ENCODE results near the gene TFDP2.
"Not testable (repeated sequence)": the region's sequence is repeated elsewhere in the genome, so short reads cannot be mapped to it uniquely, and the experiment has no call there.

The TFDP2 gene

DNA sequence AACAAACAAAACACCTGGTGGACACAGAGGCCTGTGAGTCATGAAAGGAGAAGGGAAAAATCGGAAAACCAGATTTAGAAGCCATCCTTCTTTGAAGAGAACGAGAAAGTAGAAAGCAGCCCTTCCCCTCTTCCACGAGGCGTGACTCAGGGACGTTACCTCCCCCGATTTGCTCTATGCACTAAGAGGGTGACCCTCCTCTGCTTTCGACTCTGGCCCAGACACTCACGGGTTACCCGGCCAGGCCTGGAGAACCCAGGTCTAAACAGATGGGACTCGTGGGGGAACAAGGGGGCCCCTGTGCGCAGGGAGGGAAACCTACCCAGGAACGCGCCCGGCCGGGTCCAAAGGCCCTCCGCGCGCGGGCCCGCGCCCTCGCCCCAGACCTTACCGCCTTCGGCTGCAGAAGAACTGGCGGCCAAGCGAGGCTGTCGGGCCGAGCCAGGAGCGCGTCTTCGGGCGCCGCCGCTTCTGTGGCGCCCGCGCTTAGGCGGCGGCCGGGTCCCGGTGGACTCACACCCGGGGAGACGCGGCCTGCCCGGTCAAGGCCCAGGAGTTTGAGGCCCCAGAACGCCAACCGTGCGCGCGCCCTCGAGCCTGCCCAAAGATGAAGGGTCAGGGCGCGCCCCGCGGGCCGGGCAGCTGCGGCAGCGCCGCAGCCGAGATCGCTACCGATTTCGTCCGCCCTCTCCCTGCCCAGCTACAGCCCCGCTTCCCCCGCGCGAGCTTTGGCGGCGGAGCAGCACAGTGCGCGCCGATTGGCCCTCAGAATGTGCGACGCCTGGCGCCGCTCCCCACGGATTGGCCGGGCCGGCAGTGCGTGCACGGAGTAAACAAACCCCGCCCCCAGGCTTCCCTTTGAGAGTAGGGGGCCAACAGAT, at the start of gene TFDP2:
TFDP2 (minus strand) TSS at position 753 of the 881 bp plus-strand sequence. CDS start 47,795 bp downstream, outside the sequence.
- peak; percentile 71 for DNase-seq (ENCODE audit: low read depth, low spot score)

- no peak for DNase-seq (ENCODE audit: low read depth, low spot score)
Measured at GRCh38 chr3:142188846-142189245, 39.5 kb upstream of the TFDP2 start.

DNA sequence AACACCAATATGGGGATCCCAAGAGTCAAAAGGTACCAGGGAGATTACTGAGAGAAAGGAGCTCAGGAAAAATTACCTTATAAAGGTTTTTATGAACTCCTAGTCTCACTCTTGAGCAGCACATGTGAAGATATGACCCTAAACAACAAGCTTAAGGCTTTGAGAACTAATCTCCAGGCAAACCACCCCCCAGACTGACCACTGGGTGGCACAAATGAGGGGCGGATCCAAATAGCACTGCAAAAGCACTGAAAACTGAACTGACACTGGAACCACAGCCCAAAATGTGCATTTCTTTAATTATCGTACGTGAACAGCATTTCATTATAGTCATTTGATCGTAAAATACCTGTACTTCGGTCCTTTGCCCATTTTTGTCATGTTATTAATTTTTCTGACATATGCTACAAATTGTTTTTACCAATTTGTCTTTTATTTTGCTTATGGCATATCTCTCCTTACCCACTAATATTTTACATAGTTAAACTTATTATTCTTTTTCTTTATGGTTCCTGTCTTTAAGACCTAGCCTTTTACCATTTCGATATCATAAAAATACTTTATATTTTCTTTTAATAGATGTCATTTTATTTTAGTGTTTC, 31.5 kb upstream of the TFDP2 start:
- DNase-seq (ENCODE audit: low read depth, low spot score): peak; percentile 15

GRCh38 chr3:142175478-142175877, 26.1 kb upstream of the TFDP2 start:
- DNase-seq (ENCODE audit: low read depth, low spot score): no peak

- DNase-seq (ENCODE audit: low read depth, low spot score): no peak
Measured at GRCh38 chr3:142174559-142174958, 25.2 kb upstream of the TFDP2 start.

DNA sequence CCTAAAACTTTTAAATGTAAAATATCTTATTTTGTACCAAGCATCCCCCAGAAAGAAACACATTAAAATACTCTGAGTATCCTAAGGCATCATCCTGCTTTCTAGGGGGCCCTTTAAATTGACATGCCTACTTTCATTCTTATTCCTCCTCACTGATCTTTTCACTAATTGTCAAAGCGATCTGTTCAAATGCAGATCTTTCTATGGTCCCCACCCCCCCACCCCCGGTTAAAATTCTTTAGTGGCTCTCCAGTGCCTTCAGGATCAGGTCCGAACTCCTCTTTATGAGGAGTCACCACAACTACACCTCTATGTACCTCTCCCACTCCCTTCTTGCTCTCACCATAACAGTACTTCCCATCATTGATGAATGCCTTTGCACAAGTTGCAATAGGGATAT, 19.2 kb upstream of the TFDP2 start:
- no peak for DNase-seq (ENCODE audit: low read depth, low spot score)

GRCh38 chr3:142165194-142165593, 15.8 kb upstream of the TFDP2 start:
- DNase-seq (ENCODE audit: low read depth, low spot score): no peak

DNA sequence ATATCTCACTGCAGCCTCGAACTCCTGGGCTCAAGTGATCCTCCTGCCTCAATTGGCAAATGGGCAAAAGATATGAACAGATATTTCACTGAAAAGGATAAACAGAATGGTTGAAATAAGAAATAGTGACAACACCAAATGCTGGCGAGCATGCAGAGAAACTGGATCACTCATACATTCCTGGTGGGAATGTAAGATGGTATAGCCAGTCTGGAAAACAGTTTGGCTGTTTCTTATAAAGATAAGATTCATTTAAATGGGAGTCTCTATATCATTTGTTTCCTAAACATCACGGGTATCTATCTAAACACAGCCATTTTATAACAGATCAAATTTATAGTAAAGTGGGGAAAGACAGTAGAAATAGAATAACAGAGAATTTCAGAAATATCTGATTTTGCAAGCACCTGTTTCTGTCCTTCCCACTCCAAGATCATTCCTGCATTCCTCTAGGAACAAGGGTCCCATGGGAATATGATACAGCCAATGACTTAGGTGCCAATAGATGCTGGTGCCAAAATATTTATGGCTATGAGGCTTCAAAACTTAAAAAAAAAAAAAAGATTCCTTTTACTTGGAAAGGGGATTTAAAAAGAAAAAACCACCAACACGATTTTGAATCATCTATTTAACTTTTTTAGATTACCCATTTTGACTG, 9.9 kb upstream of the TFDP2 start:
- no peak for DNase-seq (ENCODE audit: low read depth, low spot score)

GRCh38 chr3:142154186-142154585, 4.8 kb upstream of the TFDP2 start:
- DNase-seq (ENCODE audit: low read depth, low spot score): no peak

DNA sequence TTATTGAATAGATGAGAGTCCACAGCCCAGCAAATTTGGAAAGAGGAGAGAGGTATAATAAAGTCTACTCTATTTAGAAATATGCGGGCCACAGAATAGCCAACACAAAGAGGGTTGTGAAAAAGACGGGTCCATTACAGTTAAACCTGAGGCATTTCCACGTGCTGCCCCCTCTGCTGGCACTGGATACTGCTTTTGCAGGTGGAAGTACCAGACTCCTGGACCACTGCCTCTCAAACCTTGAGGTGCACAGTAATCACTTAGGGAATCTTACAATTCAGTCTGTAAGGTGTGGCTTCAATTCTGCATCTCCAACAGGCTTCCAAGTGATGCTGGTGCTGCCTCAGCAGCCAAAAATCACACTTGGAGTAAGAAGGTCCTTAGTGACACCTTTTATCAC, 3.0 kb upstream of the TFDP2 start:
- no peak for DNase-seq (ENCODE audit: low read depth, low spot score)

- DNase-seq (ENCODE audit: low read depth, low spot score): no peak
Measured at GRCh38 chr3:142151828-142152227, 2.5 kb upstream of the TFDP2 start.

DNA sequence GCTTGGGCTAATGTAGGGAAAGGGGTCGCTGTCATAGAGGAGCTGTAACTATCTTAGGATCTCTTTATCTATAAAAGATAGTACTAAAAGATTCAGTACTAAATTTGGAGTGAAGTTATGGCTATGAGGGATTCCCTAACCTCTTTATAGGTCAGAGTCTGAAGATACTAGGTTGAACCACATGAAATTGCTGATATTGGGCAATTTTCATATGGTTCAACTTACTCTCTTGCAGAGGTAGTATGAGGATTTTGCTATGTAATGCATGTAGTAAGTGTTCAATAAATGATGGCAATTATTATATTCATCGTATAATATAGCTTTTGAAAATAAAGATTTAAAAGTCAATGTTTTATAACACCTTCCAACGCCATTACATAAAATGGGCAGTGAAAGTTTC, 1.9 kb upstream of the TFDP2 start:
- no peak for DNase-seq (ENCODE audit: low read depth, low spot score)

GRCh38 chr3:142150271-142150670, 927 bp upstream of the TFDP2 start:
- DNase-seq (ENCODE audit: low read depth, low spot score): no peak

DNA sequence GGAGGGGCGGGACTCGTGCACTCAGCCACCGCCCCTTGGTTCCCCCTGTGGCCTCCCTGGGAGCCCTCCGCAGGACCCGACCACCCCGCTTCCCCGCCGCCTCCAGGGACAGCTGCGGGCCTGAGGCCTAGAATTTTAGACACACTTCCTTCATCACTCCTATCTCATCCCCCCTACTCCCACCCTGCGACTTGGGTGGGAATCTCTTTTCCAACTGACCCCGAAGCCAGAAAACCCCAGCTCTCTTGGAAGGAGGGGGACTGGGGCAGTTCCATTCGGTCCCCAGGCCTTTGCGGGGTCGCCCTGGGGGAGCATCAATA, 289 bp upstream of the TFDP2 start:
- no peak for DNase-seq (ENCODE audit: low read depth, low spot score)

- no peak for DNase-seq (ENCODE audit: low read depth, low spot score)
Measured at GRCh38 chr3:142148044-142148791, 1.1 kb downstream of the TFDP2 start.

- DNase-seq (ENCODE audit: low read depth, low spot score): not testable (repeated sequence)
Measured at GRCh38 chr3:142144587-142144986, 4.8 kb downstream of the TFDP2 start.

- DNase-seq (ENCODE audit: low read depth, low spot score): not testable (repeated sequence)
Measured at GRCh38 chr3:142140608-142141285, 8.6 kb downstream of the TFDP2 start.

GRCh38 chr3:142137089-142137488, 12.3 kb downstream of the TFDP2 start:
- not testable (repeated sequence) for DNase-seq (ENCODE audit: low read depth, low spot score)

DNA sequence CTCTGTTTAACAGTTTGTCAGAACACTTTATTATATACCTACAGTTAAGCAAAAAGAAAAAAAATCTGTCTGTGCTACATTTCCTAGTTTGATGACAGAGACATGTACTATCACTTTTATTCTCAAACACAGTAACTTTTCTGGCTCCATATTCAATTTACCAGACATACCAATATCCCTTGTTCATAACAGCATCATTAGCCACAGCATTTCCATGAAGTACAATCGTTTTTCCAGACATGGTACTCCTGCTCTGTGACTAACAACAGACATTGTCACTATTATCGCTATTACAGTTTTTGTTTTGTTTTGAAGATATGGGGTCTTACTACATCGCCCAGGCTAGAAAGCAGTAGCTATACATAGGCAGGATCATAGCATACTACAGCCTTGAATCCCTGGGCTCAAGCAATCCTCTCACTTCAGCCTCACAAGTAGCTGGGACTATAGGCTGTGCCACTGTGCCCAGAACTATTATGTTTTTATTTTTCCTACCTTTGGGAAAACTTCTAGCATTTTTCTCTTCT, 14.5 kb downstream of the TFDP2 start:
- DNase-seq (ENCODE audit: low read depth, low spot score): no peak

DNA sequence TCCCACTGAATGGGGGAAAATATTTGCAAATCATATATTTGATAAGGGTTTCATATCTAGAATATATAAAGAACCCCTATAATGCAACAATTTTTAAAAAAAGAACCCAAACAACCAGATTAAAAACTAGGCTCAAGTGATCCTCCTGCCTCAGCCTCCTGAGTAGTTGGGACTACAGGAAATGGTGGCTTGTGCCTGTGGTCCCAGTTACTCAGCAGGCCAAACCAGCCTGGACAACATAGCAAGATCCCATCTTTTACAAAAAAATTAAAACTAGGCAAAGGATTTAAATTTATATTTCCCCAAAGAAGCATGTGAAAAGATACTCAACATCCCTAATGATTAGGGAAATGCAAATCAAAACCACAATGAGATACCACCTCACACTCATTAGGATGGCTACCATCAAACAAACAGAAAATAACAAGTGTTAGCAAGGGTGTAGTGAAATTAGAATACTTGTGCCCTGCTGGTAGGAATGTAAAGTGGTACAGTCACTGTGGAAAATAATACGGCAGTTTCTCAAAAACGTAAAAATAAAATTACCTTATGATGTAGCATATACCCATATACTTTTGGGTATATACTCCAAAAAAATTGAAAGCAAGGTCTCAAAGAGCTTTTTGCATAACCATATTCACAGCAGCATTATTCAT, 19.7 kb downstream of the TFDP2 start:
- no peak for DNase-seq (ENCODE audit: low read depth, low spot score)

Measured in smooth muscle cell of the brain vasculature (primary cell).